GOT3 (cell line): ENCODE measurements around the gene CSF3R.
"Not testable (repeated sequence)": the region's sequence is repeated elsewhere in the genome, so short reads cannot be mapped to it uniquely, and the experiment has no call there.

Source experiments
- DNase-seq: peaks from one replicate; lab custom pipeline; 2025; ENCODE audit warnings: mixed read lengths; lab: John Stamatoyannopoulos, UW

CSF3R gene

DNA sequence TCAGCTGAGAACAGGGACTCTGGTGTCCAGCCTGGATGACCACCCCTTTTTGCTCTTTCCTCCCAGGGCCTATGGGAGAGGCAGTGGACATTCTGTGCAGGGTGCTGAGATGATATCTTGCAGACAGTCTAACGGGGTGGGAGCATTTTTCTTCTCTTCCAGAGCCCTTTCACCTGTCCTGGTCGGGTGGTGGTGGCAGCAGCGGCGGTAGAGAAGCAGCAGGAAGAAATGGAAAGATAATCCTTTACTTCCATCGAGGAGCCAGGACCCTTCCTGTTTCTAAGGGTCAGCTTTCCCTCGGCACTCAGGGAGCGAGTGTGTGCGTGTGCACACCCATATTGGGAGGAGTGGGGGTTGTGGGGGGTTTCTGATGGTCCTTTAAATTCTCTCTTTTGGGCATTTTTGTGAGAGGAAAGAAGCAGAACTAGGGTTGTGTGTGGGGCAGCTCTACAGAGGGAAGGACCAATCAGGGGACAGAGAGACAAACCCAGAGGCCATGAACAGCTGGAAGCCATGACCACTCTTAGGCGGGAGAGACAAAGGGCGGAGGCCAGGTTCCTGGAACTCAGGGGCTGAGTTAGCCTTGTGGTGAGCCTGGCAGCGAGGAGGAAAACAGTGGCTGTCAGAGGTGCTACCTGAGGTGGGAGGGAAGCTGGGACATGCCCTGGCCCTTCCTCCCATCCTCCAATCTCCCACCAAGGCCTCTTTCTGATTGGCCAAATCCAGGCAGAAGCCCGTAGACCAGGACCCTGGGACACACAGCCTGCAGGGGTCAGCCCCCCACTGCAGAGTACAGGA is 31.2 kb upstream of the CSF3R start:
- no peak for DNase-seq

DNA sequence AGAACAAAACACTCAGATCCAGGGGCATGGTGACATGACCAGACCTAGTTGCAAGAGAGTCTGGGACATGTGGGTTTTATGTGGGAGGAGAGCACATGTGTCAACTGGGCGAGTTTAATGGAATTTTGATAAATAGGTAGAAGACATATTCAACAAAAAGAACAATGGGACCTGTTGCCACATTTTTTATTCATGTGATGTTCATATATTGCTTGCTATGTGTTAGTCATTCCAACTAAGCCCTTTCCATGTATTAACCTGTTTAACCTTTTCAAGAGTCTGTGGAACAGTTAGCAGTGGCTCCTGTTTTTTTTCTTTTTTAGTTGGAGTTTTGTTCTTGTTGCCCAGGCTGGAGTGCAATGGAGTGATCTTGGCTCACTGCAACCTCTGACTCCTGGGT is 30.1 kb upstream of the CSF3R start:
- no peak for DNase-seq

DNA sequence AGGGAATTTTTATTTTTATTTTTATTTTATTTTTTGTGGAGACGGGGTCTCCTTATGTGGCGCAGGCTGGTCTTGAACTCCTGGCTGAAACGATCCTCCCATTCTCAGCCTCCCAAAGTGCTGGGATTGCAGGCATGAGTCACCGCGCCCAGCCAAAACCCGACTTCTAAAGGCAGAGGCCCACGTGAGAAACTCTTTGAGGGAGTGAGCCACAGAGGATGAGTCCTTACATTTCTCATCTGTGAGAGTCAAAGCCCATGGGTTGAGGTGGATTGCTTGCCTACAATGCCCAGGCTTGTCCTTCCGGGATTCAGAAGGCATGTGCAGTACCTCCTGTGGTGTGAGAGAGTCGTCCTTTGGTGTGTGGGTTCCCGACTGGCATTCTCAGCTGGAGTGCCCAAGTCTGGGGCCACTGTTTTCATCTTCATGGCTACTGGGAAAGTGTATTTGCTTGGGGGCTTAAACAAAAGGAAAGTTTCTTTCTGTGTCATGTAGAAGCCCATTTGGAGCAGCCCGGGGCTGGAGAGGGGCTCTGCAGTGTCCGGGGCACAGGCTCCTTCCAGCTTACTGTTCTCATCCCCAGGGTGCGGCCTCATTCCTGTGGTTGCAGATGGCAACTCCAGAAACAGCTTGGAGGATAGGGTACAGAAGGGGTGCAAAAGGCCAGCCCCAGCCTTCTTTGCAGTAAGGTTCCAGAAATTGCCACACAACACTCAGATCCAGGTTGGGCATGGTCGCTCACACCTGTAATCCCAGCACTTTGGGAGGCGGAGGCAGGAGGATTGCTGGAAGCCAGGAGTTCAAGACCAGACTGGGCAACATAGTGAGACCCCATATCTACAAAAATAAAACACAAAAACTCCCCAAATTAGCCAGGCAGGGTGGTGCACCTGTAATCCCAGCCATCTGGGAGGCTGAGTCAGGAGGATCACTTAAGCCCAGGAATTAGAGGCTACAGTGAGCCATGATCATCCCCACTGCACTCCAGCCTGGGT is 29.4 kb upstream of the CSF3R start:
- no peak for DNase-seq

DNA sequence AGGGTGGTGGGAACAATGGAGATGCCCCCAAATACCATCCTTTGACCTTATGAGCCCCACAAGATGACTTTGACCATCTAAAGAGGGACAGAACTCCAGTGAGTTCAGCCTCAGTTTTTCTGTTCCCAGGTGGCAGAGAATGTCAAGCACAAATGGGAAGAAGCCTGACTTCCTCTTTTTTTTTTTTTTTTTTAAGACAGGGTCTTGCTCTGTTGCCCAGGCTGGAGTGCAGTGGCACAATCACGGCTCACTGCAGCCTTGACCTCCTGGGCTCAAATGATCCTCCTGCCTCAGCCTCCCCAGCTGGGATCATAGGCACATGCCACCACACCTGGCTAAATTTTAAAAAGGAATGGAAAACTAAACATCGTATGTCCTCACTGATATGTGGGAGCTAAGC is 28.5 kb upstream of the CSF3R start:
- not testable (repeated sequence) for DNase-seq

DNA sequence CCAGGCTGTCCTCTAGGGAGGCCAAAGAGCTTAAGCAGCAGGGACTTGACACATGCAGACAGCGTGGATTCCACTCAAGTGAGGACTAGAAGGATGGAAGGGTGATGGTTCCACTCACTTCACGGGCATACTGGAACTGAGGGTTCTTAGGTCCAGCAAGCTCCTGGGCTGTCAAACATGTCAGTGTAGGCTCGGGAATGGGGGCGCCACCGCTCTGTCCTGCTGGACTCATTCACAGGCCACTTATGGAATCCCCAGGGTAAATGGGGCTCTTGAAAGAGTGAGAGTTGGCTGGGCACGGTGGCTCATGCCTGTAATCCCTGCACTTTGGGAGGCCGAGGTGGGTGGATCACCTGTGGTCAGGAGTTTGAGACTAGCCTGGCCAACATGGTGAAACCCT is 27.7 kb upstream of the CSF3R start:
- DNase-seq: no peak

DNA sequence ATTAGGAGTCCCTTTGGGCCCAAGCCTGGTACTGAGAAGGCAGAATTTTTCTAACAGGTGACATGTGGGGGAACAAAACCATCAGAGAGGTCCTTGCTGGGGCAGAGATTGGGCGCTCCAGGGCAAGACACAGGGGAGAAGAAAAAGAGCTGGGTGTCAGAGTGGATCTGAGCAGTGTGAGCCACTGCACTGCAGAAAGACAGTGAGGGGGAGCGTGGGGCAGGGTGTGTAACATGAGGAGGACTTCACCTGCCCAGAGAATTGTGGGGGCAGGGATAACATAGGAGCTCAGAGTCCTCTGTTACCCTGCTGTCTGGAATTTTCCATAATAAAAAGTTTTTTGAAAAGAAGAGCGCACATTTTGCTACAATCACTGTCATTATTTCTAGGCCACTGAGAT is 25.5 kb upstream of the CSF3R start:
- no peak for DNase-seq

DNA sequence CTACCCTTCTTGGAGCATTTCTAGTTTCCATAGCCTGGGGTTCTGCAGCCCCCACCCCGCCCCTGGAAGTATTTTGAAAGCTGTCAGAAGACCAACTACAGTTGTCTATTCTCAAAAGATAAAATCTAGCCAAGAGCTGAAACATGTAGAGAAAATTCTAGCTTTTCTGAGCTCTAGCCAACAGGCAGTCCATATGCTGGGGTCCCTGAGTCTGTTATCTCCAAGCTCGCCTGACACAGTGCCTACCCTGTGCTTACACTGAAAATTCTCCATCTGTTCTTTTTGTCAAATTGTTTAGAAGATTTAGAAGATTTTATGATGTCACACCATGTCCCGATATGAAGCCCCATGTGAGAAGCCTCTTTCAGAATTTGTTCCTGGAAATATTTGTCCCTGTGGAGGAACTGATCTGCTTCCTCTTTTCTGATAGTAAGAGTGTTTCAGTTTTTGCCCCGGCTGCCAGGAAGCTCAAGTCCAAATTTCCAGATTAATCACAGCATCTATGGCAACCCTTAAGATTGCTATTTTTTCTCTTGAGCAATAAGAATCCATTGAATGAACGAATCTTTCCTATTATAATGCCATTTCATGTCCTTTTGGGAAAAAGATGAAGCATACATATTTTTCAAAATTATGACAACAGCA is 23.7 kb upstream of the CSF3R start:
- no peak for DNase-seq

DNA sequence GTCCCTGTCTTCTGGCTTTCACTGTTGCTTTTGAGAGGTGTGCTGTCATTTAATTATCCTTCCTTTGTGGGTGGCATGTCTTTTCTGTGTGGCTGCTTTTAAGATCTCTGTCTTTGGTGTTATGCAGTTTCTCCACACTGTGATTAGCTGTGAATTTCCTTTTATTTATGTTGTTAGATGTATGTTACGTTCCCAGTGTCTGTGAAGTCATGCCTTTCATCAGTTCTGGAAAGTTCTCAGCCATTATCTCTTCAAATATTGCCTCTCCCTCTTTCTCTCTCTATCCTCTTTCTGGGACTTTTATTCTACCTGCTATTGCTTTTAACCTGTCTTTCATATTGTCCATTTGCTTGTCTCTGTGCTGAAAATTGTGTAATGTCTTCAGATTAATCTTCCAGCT is 21.0 kb upstream of the CSF3R start:
- no peak for DNase-seq

DNA sequence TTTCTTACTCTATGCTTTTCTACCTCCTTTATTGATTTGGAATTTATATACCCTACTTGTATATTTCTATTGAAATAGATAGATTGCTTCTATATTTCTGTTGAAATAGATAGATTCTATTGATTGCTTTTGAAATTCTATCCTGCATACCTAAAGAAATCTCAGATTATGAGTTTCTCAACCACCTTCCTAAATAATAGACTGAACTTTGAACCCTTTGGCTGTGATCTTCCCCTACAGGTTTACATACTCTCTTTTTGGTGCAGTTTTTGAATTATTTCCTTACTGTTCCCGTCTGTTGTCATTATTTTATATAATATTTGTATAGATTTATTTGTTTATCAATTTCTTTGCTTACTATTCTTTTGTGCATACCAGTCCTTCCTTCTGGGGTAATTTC is 20.4 kb upstream of the CSF3R start:
- DNase-seq: no peak

DNA sequence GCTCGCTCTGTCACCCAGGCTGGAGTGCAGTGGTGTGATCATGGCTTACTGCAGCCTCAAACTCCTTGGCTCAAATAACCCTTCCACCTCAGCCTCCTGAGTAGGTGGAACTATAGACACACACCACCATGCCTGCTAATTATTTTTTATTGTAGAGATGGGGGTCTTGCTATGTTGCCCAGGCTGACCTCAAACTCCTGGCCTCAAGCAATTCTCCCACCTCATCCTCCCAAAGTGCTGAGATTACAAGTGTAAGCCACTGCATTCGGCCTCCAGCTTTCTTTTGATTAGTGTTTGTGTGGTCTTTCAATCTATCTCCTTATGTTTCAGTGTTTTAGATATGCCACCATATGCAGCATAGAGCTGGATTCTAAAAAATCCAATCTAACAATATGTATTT is 19.9 kb upstream of the CSF3R start:
- no peak for DNase-seq

DNA sequence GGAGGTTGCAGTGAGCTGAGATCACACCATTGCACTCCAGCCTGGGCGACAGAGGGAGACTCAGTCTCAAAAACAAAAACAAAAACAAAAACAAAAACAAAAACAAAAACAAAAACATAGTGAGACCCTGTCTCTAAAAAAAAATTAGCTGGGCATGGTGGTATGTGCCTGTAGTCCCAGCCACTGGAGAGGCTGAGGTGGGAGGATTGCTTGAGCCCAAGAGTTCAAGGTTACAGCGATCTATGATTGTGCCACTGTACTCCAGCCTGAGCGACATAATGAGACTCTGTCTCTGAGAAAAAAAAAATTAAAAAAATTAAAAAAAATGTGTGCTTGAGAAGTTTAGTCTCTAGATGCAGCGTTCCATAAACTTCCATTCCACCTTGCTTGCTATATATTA is 19.2 kb upstream of the CSF3R start:
- not testable (repeated sequence) for DNase-seq

DNA sequence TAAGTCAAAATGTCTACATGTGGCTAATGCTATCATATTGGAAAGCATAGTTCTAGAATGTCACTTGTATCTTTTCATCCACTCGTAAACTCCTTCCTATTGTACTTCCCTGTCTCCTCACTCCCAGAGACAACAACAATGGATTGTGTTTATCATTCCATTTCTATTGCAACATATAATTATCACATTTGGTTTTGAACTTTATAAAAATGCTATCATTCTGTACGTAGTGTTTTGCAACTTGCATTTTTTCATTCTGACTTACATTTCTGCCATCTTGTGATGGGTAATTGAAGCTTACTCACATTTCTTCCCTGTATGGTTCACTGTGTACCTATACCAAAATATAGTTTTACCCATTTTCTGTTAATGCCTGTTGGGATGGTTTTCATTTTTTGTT is 14.5 kb upstream of the CSF3R start:
- no peak for DNase-seq

DNA sequence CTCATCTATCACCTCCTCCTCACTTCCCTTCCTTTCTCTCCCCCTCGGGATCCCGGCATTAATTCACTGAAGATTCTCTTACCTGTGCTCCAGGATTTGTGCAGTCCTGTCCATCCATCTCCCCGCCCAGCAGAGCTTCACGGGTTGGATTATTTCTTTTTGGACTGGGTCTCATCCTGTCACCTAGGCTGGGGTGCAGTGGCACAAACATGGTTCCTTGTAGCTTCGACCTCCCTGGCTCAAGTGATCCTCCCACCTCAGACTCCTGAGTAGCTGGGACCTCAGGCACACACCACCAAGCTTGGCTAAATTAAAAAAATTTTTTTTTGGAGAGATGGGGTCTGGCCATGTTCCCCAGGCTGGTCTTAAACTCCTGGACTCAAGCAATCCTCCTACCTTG is 12.3 kb upstream of the CSF3R start:
- DNase-seq: no peak

DNA sequence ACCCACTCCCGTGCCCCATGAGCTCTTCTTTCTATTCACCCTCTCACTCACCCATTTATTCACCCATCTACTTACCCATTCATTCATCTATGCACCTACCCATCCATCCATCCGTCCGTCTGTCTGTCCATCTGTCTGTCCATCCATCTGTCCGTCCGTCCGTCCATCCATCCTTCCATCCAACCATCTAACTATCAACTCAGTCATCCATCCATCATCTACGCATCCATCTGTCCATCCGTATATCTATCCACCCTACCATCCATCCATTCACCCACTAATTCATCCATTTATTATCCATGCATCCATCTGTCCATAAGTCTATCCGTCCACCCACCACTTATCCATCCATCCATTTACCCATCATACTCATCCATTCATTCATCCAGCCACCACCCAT is 10.8 kb upstream of the CSF3R start:
- no peak for DNase-seq

DNA sequence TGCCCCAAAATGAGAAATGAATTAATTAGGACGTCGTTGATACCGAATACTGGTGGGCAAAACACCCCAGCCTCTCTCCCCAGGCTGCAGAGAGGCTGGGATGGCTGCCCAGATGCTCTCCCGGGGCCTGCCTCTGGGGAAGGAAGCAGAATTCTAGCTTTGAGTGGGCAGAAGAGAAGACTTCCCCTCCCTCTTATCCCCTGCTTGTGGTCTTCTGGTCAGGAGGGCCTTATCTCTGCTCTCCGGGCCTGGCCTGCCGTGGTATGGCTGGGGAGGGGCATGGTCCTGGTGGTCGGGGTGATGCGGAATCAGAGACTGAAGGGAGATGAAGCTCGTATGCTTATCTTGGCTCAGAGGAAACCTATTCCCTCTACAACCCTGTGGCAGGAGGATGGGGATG is 9.8 kb upstream of the CSF3R start:
- no peak for DNase-seq

DNA sequence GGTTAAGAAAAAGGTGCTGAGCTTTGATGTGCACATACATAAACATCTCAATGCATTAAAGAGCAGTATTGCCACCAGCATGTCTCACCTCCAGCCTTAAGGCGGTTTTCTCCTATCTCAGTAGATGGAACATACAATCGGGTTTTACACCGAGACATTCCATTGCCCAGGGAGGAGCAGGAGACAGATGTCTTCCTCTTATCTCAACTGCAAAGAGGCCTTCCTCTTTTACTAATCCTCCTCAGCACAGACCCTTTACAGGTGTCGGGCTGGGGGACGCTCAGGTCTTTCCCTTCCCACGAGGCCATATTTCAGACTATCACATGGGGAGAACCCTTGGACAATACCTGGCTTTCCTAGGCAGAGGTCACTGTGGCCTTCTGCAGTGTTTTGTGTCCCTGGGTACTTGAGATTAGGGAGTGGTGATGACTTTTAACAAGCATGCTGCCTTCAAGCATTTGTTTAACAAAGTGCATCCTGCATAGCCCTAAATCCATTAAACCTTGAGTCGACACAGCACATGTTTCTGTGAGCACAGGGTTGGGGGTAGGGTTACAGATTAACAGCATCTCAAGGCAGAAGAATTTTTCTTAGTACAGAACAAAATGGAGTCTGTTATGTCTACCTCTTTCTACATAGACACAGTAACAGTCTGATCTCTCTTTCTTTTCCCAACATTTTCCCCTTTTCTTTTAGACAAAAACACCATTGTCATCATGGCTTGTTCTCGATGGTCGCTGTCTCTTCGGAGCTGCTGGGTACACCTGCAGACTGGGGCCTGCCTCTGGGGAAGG is 6.7 kb upstream of the CSF3R start:
- DNase-seq: not testable (repeated sequence)

DNA sequence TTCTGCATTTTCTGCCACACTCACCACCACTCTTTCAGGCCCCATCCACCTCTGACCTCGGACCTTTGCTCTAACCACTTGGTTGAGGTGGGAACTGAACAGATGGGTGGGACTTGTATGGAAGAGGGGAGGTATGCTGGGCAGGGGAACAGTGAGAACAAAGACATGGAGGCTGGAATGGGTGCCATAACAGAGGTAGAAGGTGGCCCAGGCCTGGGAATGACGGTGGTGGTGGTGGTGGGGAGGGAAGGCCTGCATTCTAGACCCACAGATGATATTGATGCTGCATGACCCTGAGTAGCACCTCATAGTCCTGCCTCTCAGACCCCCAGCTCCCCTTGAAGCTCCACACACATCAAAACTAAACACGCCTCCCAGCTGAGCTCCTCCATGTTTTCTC is 5.2 kb upstream of the CSF3R start:
- DNase-seq: no peak

DNA sequence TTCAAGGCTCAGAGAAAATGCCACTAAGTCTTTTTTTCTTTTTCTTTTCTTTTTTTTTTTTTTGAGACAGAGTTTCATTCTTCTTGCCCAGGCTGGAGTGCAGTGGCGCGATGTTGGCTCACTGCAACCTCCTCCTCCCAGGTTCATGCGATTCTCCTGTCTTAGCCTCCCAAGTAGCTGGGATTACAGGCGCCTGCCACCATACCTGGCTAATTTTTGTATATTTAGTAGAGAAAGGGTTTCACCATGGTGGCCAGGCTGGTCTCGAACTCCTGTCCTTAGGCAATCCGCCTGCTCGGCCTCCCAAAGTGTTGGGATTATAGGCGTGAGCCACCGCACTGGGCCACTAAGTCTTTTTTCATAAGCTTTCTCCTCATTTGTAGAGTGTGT is 4.6 kb upstream of the CSF3R start:
- DNase-seq: not testable (repeated sequence)

DNA sequence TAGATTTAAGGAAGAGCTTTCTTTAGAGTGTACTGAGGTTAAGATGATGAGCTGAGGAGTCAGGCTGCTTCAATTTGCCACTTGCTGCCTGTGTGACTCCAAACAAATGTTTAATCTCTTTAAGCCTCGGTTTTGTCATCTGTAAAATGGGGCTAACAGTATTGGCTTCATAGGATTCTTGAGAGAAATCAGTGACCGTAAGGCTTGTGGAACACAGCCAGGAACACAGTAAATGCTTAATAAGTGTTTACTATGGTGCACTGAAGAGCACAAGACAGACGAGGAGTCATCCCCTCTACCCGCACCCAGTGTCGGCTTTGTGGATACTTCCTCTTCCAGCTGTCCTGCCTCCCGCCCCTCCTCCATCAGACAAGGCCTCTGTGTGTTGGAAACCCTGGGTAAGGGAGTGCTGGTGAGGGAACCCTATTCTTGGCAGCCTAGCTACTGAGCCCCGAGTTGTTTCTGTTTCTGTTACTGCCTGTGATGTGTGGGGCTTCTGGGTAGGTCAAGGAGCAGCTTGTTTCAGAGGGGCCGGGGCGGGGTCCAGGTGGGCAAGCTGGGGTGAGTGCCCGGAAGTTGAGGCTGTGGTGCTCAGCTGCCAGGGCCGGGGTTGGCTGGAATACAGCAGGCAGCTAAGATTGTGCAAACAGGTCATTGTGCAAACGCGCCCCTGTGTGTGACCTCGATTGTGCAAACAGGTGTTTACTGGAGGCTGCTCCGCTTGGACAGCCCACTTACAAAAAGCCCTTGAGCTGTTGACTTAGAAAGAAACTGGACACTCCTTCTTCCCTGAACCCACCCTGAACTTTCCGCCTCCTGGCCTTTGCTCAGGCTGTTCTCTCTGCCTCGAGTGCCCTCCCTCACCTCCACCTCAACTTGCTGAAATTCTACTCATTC is 4.0 kb upstream of the CSF3R start:
- no peak for DNase-seq

DNA sequence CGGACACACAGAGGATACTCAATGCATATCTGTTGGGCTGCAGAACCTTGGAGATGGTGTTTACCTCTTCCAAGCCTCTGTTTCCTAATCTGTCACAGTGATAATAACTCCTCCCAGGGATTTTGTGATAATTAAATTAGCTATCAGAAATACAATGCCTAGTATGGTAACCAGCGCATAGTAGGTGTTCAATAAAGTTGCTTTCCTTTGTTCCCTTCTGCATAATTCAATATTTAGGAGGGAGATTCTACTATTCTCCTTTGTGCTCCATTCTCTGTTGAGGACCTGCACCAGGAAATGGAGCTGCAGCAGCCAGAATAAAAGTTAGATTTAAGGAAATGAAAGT is 3.4 kb upstream of the CSF3R start:
- no peak for DNase-seq

DNA sequence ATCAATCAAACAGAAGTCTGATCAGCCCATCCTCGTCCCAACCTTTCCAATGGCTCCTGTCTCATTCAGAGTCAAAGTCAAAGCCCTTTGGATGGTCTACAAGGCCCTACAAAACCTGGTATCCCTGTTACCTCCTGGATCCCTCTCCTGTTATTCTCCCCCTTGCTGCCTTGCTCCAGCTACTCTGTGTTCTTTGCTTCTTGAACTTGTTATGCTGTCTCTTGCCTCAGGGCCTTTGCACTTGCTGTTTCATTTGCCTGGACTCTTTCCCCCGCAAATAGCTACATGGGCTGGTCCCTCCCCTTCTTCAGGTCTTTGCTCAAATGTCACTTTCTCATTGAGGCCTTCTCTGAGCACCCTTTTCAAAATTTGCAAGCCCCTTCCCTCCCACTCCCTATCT is 1.4 kb upstream of the CSF3R start:
- DNase-seq: no peak
